Activated CD4-positive, alpha-beta T cell treated with anti-CD3 and anti-CD28 coated beads, Interleukin-2, amount 10 ng/mL, durations not matched to agents 24 days and 14 days (primary cell): ENCODE data around the gene KLF7. TPM values are rescaled to one million over a fixed set of nuclear protein-coding genes. Genes with fewer than 3 reads are reported as not detected.
A peak's percentile ranks its signal among the peaks of the same experiment; 100 is the strongest.

Experiments used
- DNase-seq: peaks from one replicate; pipeline ENCODE4 v3.0.0; 2022
- H3K27ac Mint-ChIP-seq: one replicate; pipeline ENCODE4 v1.8.0; 2022; ENCODE audit warnings: mild to moderate bottlenecking, mixed read lengths
- H3K27me3 Mint-ChIP-seq: one replicate; pipeline ENCODE4 v1.8.0; 2022; ENCODE audit warnings: mixed read lengths
- H3K36me3 Mint-ChIP-seq: one replicate; pipeline ENCODE4 v1.8.0; 2022; ENCODE audit warnings: low read depth, mild to moderate bottlenecking, mixed read lengths
- H3K4me1 Mint-ChIP-seq: one replicate; pipeline ENCODE4 v1.8.0; 2021; ENCODE audit warnings: mixed read lengths
- H3K4me3 Mint-ChIP-seq: one replicate; pipeline ENCODE4 v1.8.0; 2022; ENCODE audit warnings: mild to moderate bottlenecking, moderate library complexity, mixed read lengths
- H3K9me3 Mint-ChIP-seq: one replicate; pipeline ENCODE4 v1.8.0; 2021; ENCODE audit warnings: mixed read lengths
- intact Hi-C: fragments of 100-400 bp; cut with micrococcal nuclease; formaldehyde crosslinking; loops from one replicate; pipeline ENCODE4 v1.15.1; 2023
- total RNA-seq: library from RNA; stranded (reverse); gene quantifications from 2 replicates; pipeline ENCODE4 v1.2.3, GENCODE V29; 2022

The KLF7 gene
- total RNA-seq, 1 donor from 2014 or later = 12.6 TPM

DNA sequence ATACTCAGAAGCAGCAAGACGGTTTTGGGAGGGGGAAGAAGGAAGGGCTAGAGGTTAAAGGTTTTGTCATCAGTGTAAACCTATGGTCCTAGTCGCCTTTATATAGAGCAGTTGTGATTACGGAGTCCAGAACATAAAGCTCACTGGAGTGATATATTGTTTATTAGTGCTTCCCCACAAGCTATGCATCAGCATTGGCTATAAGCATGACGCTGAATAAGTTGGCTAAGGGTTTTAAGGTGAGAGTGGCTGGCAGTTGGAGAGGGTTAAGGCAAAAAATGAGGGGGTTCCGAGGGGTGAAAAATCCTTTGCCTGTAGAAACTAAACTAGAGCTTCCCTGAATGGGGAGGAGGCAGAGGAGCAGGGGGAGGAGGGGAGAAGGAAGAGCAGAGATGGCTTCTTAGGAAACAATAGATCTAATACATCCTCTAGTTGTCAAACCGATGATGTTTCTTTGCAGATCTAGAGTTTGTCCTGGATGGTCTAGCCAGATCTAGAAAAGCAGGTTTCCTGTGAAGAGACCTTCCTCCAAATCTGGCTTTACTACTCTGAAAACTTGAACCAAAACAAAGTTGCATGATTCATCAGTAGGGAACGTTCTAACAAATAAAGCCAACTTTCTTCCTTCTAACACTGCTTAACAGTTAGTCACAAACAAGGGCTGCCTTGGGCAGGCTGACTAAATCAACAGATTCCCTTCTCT lies 2.5 kb downstream of the KLF7 start:
- Mint-ChIP-seq H3K4me1 (peaks cover 55% of the 10 kb centered on the region), H3K4me3 (peak overlapping the region; percentile 98), H3K27ac (peak overlapping the region; percentile 96), H3K9me3 (no peaks in the 10 kb centered on the region), H3K36me3 (peaks cover 6% of the 10 kb centered on the region), H3K27me3 (no peaks in the 10 kb centered on the region)
- peak; percentile 69 for DNase-seq
- intact Hi-C loops = loop anchor here (1.0 to 10.0 kb wide), 4 partner anchors 8 to 462 kb away; partner anchors contain the start of gene METTL21A

DNA sequence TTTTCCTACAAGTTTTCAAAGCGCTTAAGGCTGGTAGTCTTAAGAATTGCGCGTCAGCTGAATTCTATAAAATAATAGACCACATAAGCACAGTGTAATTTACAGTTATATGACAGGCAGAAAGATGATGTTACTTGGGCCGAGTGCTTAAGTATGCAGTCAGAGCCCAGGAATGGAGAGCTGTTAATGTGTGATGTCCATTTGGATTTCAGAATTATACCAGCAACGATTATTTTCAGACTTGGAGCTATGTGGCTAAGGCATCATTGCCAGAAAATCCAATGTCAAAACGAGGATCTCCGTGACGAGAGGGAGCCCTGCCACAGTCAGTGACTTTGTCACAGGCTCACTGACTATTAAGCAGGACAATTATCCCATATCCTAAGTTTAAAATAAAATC lies 3.4 kb downstream of the KLF7 start:
- Mint-ChIP-seq H3K27ac (no peak overlapping the region), H3K9me3 (no peaks in the 10 kb centered on the region), H3K4me1 (peaks cover 54% of the 10 kb centered on the region), H3K27me3 (no peaks in the 10 kb centered on the region), H3K36me3 (peaks cover 11% of the 10 kb centered on the region), H3K4me3 (peak overlapping the region; percentile 98)
- intact Hi-C loops = loop anchor here (10.0 kb wide), 2 partner anchors 178 to 462 kb away; partner anchors contain the start of gene METTL21A
- no peak for DNase-seq

- Mint-ChIP-seq H3K4me1 (peaks cover 57% of the 10 kb centered on the region), H3K36me3 (peaks cover 18% of the 10 kb centered on the region), H3K27ac (no peak overlapping the region), H3K4me3 (no peak overlapping the region), H3K9me3 (no peaks in the 10 kb centered on the region), H3K27me3 (no peaks in the 10 kb centered on the region)
- intact Hi-C loops = loop anchor here (10.0 kb wide), 2 partner anchors 177 to 463 kb away; partner anchors contain the start of gene METTL21A
- DNase-seq = no peak
Observed at GRCh38 chr2:207161247-207162123, 4.3 kb downstream of the KLF7 start.

DNA sequence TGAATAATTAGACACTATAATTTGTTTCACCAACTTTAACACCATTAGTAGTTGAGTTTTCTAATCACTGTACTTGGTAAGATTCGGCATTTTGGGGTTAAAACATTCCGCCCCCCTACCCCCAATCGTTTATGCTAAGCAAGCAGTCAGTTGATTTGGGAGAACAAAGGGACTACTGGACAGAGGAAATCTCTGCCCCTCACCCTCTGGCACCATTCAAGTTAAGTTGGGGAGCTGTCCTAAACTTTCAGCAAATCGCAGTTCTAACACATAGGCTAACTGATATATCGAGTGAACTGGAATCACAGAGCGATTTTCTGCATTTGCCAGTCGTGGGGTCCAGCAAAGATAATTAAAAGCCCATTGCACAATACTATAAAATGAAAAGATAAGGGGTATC lies 5.6 kb downstream of the KLF7 start:
- H3K4me3 Mint-ChIP-seq = no peak overlapping the region
- DNase-seq = no peak
- peaks cover 67% of the 10 kb centered on the region for H3K4me1 Mint-ChIP-seq
- H3K27me3 Mint-ChIP-seq = no peaks in the 10 kb centered on the region
- H3K9me3 Mint-ChIP-seq = no peaks in the 10 kb centered on the region
- H3K36me3 Mint-ChIP-seq = peaks cover 19% of the 10 kb centered on the region
- H3K27ac Mint-ChIP-seq = no peak overlapping the region
- intact Hi-C loops = loop anchor here (10.0 kb wide), 2 partner anchors 175 to 465 kb away; partner anchors contain the start of gene METTL21A

- H3K27me3 Mint-ChIP-seq = no peaks in the 10 kb centered on the region
- no peak overlapping the region for H3K4me3 Mint-ChIP-seq
- intact Hi-C loops = no loop called here
- no peak overlapping the region for H3K27ac Mint-ChIP-seq
- H3K9me3 Mint-ChIP-seq = no peaks in the 10 kb centered on the region
- peaks cover 26% of the 10 kb centered on the region for H3K36me3 Mint-ChIP-seq
- peaks cover 70% of the 10 kb centered on the region for H3K4me1 Mint-ChIP-seq
- no peak for DNase-seq
Observed at GRCh38 chr2:207159002-207159401, 6.7 kb downstream of the KLF7 start.

- Mint-ChIP-seq H3K9me3 (no peaks in the 10 kb centered on the region), H3K36me3 (peaks cover 27% of the 10 kb centered on the region), H3K4me1 (peaks cover 70% of the 10 kb centered on the region), H3K4me3 (no peak overlapping the region), H3K27me3 (peaks cover 2% of the 10 kb centered on the region), H3K27ac (no peak overlapping the region)
- intact Hi-C loops = no loop called here
- DNase-seq = no peak
Observed at GRCh38 chr2:207157731-207158130, 8.0 kb downstream of the KLF7 start.

DNA sequence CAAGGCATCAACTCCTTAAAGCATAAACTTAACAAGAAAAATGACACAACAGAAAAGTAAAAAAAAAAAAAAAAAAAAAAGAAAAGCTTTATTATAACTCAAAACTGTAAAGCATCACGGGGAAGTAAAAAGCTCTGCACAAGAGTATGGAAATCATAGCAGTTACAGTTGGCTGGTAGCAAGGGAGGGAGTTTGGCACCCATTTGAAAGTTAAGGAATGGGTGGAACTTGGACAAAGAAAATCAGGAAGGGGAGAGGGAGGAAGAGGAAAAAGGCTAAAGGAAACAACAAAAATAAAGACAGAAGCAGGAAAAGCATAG lies 8.6 kb downstream of the KLF7 start:
- no peak overlapping the region for H3K4me3 Mint-ChIP-seq
- no peaks in the 10 kb centered on the region for H3K9me3 Mint-ChIP-seq
- H3K27me3 Mint-ChIP-seq = peaks cover 2% of the 10 kb centered on the region
- H3K36me3 Mint-ChIP-seq = peaks cover 26% of the 10 kb centered on the region
- DNase-seq = no peak
- peak overlapping the region; percentile 39 for H3K27ac Mint-ChIP-seq
- intact Hi-C loops = no loop called here
- peaks cover 69% of the 10 kb centered on the region for H3K4me1 Mint-ChIP-seq

GRCh38 chr2:207156451-207157161 lies 9.1 kb downstream of the KLF7 start:
- Mint-ChIP-seq H3K27ac (peak overlapping the region; percentile 15), H3K36me3 (peaks cover 26% of the 10 kb centered on the region), H3K9me3 (no peaks in the 10 kb centered on the region), H3K27me3 (peaks cover 2% of the 10 kb centered on the region), H3K4me3 (peak overlapping the region; percentile 10), H3K4me1 (peaks cover 69% of the 10 kb centered on the region)
- intact Hi-C loops = no loop called here
- DNase-seq = peak; percentile 66

DNA sequence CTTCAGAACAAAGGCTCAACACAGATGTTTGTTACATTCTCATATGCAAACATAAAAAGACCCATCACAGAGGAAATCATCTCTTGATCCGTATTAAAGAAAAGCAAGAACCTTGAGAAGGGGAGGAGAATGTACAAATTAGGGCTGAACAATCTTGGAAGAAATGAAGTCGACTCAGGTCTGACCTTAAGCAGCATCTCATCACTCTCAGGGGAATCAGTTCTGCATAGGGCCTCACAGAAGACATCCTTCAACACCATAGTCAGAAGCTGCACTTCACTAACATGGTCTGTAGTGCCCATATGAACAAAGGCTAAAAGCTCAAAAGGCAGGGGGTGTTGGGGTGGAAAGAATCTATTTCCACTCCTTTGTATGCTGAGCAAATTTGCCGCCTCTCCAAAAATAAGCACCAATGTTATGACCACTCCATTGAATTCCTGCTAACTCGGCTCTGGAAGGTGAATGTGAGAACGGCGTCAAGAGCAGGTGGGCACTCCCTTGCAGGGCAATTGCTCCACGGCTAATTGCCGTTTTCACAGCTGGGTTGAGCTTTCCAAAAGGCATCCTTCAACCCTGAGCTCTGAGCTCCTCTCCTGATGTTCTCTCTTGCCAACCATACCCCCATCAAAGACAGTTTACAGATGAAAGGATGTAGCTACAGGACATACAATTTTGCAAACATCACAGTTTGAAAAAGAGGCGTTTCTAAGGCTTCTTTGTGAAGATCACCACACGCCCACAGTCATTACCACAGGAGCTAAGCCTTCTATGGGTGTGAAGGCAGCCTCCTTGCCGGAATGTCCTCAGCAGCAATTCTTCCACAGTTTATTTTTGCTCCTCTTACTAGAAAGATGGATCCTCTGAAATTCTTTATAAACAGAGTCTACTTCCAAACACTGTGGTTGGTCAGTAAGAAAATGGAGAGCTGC lies 10.0 kb downstream of the KLF7 start:
- H3K27me3 Mint-ChIP-seq = peaks cover 2% of the 10 kb centered on the region
- H3K4me3 Mint-ChIP-seq = peak overlapping the region; percentile 39
- H3K9me3 Mint-ChIP-seq = no peaks in the 10 kb centered on the region
- peaks cover 23% of the 10 kb centered on the region for H3K36me3 Mint-ChIP-seq
- H3K4me1 Mint-ChIP-seq = peaks cover 62% of the 10 kb centered on the region
- peak; percentile 69 for DNase-seq
- intact Hi-C loops = loop anchor here (1.0 kb wide), 1 partner anchor 8 kb away; no protein-coding TSS in a partner anchor
- H3K27ac Mint-ChIP-seq = peak overlapping the region; percentile 26

GRCh38 chr2:207154556-207155510 lies 10.9 kb downstream of the KLF7 start:
- Mint-ChIP-seq H3K27ac (no peak overlapping the region), H3K36me3 (peaks cover 24% of the 10 kb centered on the region), H3K27me3 (peaks cover 2% of the 10 kb centered on the region), H3K4me3 (no peak overlapping the region), H3K9me3 (no peaks in the 10 kb centered on the region), H3K4me1 (peaks cover 68% of the 10 kb centered on the region)
- no peak for DNase-seq
- intact Hi-C loops = loop anchor here (1.0 kb wide), 1 partner anchor 8 kb away; no protein-coding TSS in a partner anchor

GRCh38 chr2:207153266-207153975 lies 12.3 kb downstream of the KLF7 start:
- no peak for DNase-seq
- Mint-ChIP-seq H3K27me3 (peaks cover 2% of the 10 kb centered on the region), H3K9me3 (peaks cover 4% of the 10 kb centered on the region), H3K4me3 (no peak overlapping the region), H3K36me3 (peaks cover 37% of the 10 kb centered on the region), H3K4me1 (peaks cover 73% of the 10 kb centered on the region), H3K27ac (no peak overlapping the region)
- intact Hi-C loops = no loop called here
